Activated CD4-positive, alpha-beta memory T cell treated with anti-CD3 and anti-CD28 coated beads for 36 hours (primary cell): Measurements from ENCODE around the gene ARHGEF17. TPM values are rescaled to one million over a fixed set of nuclear protein-coding genes. Genes with fewer than 3 reads are reported as not detected.

ENCODE experiments used
- CTCF ChIA-PET: fragments of 350-600 bp; sonication (Branson Sonifier 250); formaldehyde crosslinking; loops from one replicate; lab custom pipeline; 2021; ENCODE audit warnings: antibody characterized with exemption, inconsistent platforms; lab: Charles Lee
- POLR2A ChIA-PET: fragments of 350-600 bp; sonication (Branson Sonifier 250); formaldehyde crosslinking; loops from one replicate; lab custom pipeline; 2021; ENCODE audit warnings: antibody characterized with exemption; lab: Charles Lee
- DNase-seq: peaks from one replicate; pipeline ENCODE4 v3.0.0-alpha.2; 2020
- H3K27ac Mint-ChIP-seq: one replicate; pipeline ENCODE4 v1.8.0; 2021; ENCODE audit warnings: mixed read lengths
- H3K27me3 Mint-ChIP-seq: one replicate; pipeline ENCODE4 v1.8.0; 2021; ENCODE audit warnings: mixed read lengths
- H3K36me3 Mint-ChIP-seq: one replicate; pipeline ENCODE4 v1.8.0; 2021; ENCODE audit warnings: mixed read lengths
- H3K4me1 Mint-ChIP-seq: one replicate; pipeline ENCODE4 v1.8.0; 2021; ENCODE audit warnings: low read depth, mixed read lengths
- H3K4me3 Mint-ChIP-seq: one replicate; pipeline ENCODE4 v1.8.0; 2021; ENCODE audit warnings: mild to moderate bottlenecking, mixed read lengths
- H3K9me3 Mint-ChIP-seq: one replicate; pipeline ENCODE4 v1.8.0; 2021; ENCODE audit warnings: mixed read lengths
- intact Hi-C: fragments of 100-400 bp; cut with micrococcal nuclease; formaldehyde crosslinking; loops from one replicate; pipeline ENCODE4 v1.15.1; 2023
- total RNA-seq, 2 experiments: library from RNA; stranded (reverse); gene quantifications; one replicate each; pipeline ENCODE4 v1.2.3, GENCODE V29; 2021

The ARHGEF17 gene
- total RNA-seq, 2 experiments from 2014 or later: 0.07 TPM; not detected in 1

DNA sequence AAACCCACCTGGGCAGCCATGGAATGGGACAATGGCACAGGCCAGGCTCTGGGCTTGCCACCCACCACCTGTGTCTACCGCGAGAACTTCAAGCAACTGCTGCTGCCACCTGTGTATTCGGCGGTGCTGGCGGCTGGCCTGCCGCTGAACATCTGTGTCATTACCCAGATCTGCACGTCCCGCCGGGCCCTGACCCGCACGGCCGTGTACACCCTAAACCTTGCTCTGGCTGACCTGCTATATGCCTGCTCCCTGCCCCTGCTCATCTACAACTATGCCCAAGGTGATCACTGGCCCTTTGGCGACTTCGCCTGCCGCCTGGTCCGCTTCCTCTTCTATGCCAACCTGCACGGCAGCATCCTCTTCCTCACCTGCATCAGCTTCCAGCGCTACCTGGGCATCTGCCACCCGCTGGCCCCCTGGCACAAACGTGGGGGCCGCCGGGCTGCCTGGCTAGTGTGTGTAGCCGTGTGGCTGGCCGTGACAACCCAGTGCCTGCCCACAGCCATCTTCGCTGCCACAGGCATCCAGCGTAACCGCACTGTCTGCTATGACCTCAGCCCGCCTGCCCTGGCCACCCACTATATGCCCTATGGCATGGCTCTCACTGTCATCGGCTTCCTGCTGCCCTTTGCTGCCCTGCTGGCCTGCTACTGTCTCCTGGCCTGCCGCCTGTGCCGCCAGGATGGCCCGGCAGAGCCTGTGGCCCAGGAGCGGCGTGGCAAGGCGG is 11.4 kb upstream of the ARHGEF17 start:
- H3K27me3 Mint-ChIP-seq: no peaks in the 10 kb centered on the region
- intact Hi-C loops: no loop called here
- no peak overlapping the region for H3K4me3 Mint-ChIP-seq
- no peak for DNase-seq
- ChIA-PET POLR2A (no interaction called here), CTCF (interaction anchor here (2.7 to 3.9 kb wide), 5 partner anchors 8 to 40 kb away, joined by 14 to 35 read pairs (median 22); partner anchors contain the start of gene ARHGEF17)
- peaks cover 3% of the 10 kb centered on the region for H3K4me1 Mint-ChIP-seq
- no peaks in the 10 kb centered on the region for H3K9me3 Mint-ChIP-seq
- H3K27ac Mint-ChIP-seq: no peak overlapping the region
- no peaks in the 10 kb centered on the region for H3K36me3 Mint-ChIP-seq

DNA sequence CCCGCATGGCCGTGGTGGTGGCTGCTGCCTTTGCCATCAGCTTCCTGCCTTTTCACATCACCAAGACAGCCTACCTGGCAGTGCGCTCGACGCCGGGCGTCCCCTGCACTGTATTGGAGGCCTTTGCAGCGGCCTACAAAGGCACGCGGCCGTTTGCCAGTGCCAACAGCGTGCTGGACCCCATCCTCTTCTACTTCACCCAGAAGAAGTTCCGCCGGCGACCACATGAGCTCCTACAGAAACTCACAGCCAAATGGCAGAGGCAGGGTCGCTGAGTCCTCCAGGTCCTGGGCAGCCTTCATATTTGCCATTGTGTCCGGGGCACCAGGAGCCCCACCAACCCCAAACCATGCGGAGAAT is 10.9 kb upstream of the ARHGEF17 start:
- POLR2A ChIA-PET: no interaction called here
- no peak for DNase-seq
- peaks cover 3% of the 10 kb centered on the region for H3K4me1 Mint-ChIP-seq
- no peak overlapping the region for H3K27ac Mint-ChIP-seq
- H3K36me3 Mint-ChIP-seq: no peaks in the 10 kb centered on the region
- CTCF ChIA-PET: interaction anchor here (0.6 to 2.8 kb wide), 4 partner anchors 8 to 39 kb away, joined by 3 to 22 read pairs (median 14); partner anchors contain the start of gene ARHGEF17
- no peak overlapping the region for H3K4me3 Mint-ChIP-seq
- no peaks in the 10 kb centered on the region for H3K9me3 Mint-ChIP-seq
- H3K27me3 Mint-ChIP-seq: peaks cover 2% of the 10 kb centered on the region
- intact Hi-C loops: no loop called here

- Mint-ChIP-seq H3K4me3 (no peak overlapping the region), H3K27me3 (peaks cover 4% of the 10 kb centered on the region), H3K4me1 (peaks cover 3% of the 10 kb centered on the region), H3K36me3 (no peaks in the 10 kb centered on the region), H3K27ac (no peak overlapping the region), H3K9me3 (no peaks in the 10 kb centered on the region)
- CTCF ChIA-PET: interaction anchor here (0.6 to 2.8 kb wide), 5 partner anchors 9 to 39 kb away, joined by 3 to 22 read pairs (median 14); partner anchors contain the start of gene ARHGEF17
- POLR2A ChIA-PET: no interaction called here
- no peak for DNase-seq
- intact Hi-C loops: no loop called here
Measured at GRCh38 chr11:73297702-73298101, 10.4 kb upstream of the ARHGEF17 start.

- Mint-ChIP-seq H3K4me3 (no peak overlapping the region), H3K27ac (no peak overlapping the region)
Measured at GRCh38 chr11:73298233-73298632, 9.8 kb upstream of the ARHGEF17 start.

DNA sequence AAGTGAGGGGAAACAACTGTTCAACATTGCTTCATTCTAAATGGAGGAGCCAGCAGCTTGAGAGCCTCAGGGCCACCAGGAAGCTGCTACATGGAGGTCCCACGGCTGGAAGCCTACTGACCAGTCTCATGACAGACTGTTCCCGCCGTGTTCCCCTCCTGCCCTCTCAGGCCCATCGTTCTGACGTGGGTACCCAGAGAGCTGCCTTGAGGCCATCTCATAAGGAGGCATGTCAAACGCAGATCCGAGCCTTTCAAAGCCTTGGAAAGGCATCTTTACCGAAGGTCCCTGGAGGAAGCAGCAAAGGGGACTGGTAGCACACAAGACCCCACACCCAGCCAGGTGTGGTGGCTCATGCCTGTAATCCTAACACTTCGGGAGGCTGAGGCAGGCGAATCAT is 8.3 kb upstream of the ARHGEF17 start:
- Mint-ChIP-seq H3K27ac (no peak overlapping the region), H3K36me3 (no peaks in the 10 kb centered on the region), H3K4me1 (peaks cover 3% of the 10 kb centered on the region), H3K9me3 (no peaks in the 10 kb centered on the region), H3K27me3 (peaks cover 5% of the 10 kb centered on the region), H3K4me3 (no peak overlapping the region)
- ChIA-PET POLR2A (interaction anchor here (0.6 kb wide), 1 partner anchor 416 kb away, joined by 5 read pairs; no protein-coding TSS in a partner anchor), CTCF (interaction anchor here (0.6 to 2.8 kb wide), 4 partner anchors 8 to 862 kb away, joined by 3 to 22 read pairs (median 8); partner anchors contain the start of gene ARHGEF17)
- intact Hi-C loops: no loop called here
- no peak for DNase-seq

More at GRCh38 chr11:73298233-73298632, 9.8 kb upstream of the ARHGEF17 start:
- peaks cover 3% of the 10 kb centered on the region for H3K4me1 Mint-ChIP-seq
- no peak for DNase-seq
- intact Hi-C loops: no loop called here
- no peaks in the 10 kb centered on the region for H3K9me3 Mint-ChIP-seq
- H3K27me3 Mint-ChIP-seq: peaks cover 4% of the 10 kb centered on the region
- ChIA-PET POLR2A (no interaction called here), CTCF (interaction anchor here (0.9 to 2.8 kb wide), 5 partner anchors 9 to 38 kb away, joined by 3 to 22 read pairs (median 14); partner anchors contain the start of gene ARHGEF17)
- H3K36me3 Mint-ChIP-seq: no peaks in the 10 kb centered on the region

- ChIA-PET CTCF (interaction anchor here (0.5 to 6.0 kb wide), 22 partner anchors 8 to 604 kb away, joined by 3 to 123 read pairs (median 3); no protein-coding TSS in a partner anchor), POLR2A (interaction anchor here (1.4 kb wide), 1 partner anchor 29 kb away, joined by 5 read pairs; no protein-coding TSS in a partner anchor)
- Mint-ChIP-seq H3K36me3 (no peaks in the 10 kb centered on the region), H3K4me3 (peak overlapping the region; percentile 3), H3K4me1 (peaks cover 6% of the 10 kb centered on the region), H3K9me3 (no peaks in the 10 kb centered on the region), H3K27me3 (peaks cover 11% of the 10 kb centered on the region), H3K27ac (no peak overlapping the region)
- intact Hi-C loops: loop anchor here (5.0 kb wide), 1 partner anchor 86 kb away; no protein-coding TSS in a partner anchor
- no peak for DNase-seq
Measured at GRCh38 chr11:73306069-73306841, 1.8 kb upstream of the ARHGEF17 start.

DNA sequence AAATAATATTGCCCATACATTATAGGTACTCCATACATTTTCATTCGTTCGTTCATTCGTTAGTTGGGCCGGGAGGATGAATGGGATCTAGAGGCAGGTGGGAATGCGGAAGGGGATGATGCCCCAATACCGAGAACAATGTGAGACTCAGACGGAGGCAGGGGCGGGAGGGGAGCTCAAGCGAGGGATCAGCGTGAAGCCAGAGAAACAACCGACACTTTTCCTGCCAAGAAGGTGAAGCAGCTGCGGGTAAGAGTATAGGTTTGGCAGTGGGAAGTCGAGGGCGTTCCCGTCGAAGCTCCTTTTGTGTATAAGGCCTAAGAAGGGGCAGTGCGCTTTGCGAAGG is 1.1 kb upstream of the ARHGEF17 start:
- Mint-ChIP-seq H3K27me3 (peaks cover 11% of the 10 kb centered on the region), H3K27ac (no peak overlapping the region), H3K36me3 (no peaks in the 10 kb centered on the region), H3K9me3 (no peaks in the 10 kb centered on the region), H3K4me3 (peak overlapping the region; percentile 74), H3K4me1 (peaks cover 6% of the 10 kb centered on the region)
- CTCF ChIA-PET: interaction anchor here (0.5 to 6.0 kb wide), 24 partner anchors 8 to 604 kb away, joined by 3 to 123 read pairs (median 3); no protein-coding TSS in a partner anchor
- no peak for DNase-seq
- POLR2A ChIA-PET: interaction anchor here (1.4 kb wide), 1 partner anchor 28 kb away, joined by 5 read pairs; no protein-coding TSS in a partner anchor
- intact Hi-C loops: loop anchor here (1.0 to 5.0 kb wide), 2 partner anchors 28 to 85 kb away; no protein-coding TSS in a partner anchor

- H3K27ac Mint-ChIP-seq: no peak overlapping the region
- peaks cover 8% of the 10 kb centered on the region for H3K27me3 Mint-ChIP-seq
- peaks cover 6% of the 10 kb centered on the region for H3K4me1 Mint-ChIP-seq
- no peaks in the 10 kb centered on the region for H3K36me3 Mint-ChIP-seq
- H3K4me3 Mint-ChIP-seq: peak overlapping the region; percentile 74
- intact Hi-C loops: loop anchor here (1.0 to 5.0 kb wide), 2 partner anchors 28 to 85 kb away; no protein-coding TSS in a partner anchor
- ChIA-PET CTCF (interaction anchor here (0.6 to 6.0 kb wide), 22 partner anchors 9 to 603 kb away, joined by 3 to 123 read pairs (median 4); no protein-coding TSS in a partner anchor), POLR2A (interaction anchor here (1.4 kb wide), 1 partner anchor 28 kb away, joined by 5 read pairs; no protein-coding TSS in a partner anchor)
- no peaks in the 10 kb centered on the region for H3K9me3 Mint-ChIP-seq
- DNase-seq: peak; percentile 93
Measured at GRCh38 chr11:73307323-73308002, 613 bp upstream of the ARHGEF17 start.

DNA sequence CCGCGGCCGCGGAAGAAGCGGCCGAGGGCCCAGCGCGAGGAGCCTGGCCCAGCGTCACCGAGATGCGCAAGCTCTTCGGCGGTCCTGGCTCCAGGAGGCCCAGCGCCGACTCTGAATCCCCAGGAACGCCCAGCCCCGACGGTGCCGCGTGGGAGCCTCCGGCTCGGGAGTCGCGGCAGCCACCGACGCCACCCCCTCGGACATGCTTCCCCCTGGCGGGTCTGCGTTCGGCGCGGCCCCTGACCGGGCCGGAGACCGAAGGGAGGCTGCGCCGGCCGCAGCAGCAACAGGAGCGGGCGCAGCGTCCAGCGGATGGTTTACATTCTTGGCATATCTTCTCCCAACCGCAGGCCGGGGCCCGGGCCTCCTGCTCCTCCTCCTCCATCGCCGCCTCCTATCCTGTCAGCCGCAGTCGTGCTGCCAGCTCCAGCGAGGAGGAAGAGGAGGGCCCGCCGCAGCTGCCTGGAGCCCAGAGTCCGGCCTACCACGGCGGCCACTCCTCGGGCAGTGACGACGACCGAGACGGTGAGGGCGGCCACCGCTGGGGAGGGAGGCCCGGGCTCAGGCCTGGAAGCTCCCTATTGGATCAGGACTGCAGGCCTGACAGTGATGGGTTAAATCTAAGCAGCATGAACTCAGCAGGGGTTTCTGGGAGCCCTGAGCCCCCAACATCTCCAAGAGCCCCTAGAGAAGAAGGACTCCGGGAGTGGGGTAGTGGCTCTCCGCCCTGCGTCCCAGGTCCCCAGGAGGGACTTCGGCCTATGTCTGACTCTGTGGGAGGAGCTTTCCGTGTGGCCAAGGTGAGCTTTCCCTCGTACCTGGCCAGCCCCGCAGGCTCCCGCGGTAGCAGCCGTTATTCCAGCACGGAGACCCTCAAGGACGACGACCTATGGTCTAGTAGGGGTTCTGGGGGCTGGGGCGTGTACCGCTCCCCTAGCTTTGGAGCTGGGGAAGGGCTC is 1.2 kb downstream of the ARHGEF17 start:
- Mint-ChIP-seq H3K4me3 (no peak overlapping the region), H3K9me3 (no peaks in the 10 kb centered on the region), H3K27ac (no peak overlapping the region), H3K36me3 (no peaks in the 10 kb centered on the region), H3K4me1 (peaks cover 6% of the 10 kb centered on the region), H3K27me3 (peaks cover 8% of the 10 kb centered on the region)
- intact Hi-C loops: loop anchor here (5.0 kb wide), 1 partner anchor 83 kb away; no protein-coding TSS in a partner anchor
- ChIA-PET CTCF (interaction anchor here (1.0 to 6.0 kb wide), 4 partner anchors 14 to 50 kb away, joined by 3 to 123 read pairs (median 10); no protein-coding TSS in a partner anchor), POLR2A (no interaction called here)
- no peak for DNase-seq

DNA sequence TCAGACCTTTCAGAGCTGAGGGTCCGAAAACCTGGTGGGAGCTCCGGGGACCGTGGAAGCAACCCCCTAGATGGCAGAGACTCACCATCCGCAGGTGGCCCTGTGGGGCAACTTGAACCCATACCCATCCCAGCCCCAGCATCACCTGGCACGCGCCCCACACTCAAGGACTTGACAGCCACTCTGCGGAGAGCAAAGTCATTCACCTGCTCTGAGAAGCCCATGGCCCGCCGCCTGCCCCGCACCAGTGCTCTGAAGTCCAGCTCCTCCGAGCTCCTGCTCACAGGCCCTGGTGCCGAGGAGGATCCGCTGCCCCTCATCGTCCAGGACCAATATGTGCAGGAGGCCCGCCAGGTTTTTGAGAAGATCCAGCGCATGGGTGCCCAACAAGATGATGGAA is 2.0 kb downstream of the ARHGEF17 start:
- Mint-ChIP-seq H3K9me3 (no peaks in the 10 kb centered on the region), H3K36me3 (no peaks in the 10 kb centered on the region), H3K27ac (no peak overlapping the region), H3K4me1 (peaks cover 6% of the 10 kb centered on the region), H3K27me3 (peaks cover 6% of the 10 kb centered on the region), H3K4me3 (no peak overlapping the region)
- CTCF ChIA-PET: interaction anchor here (1.2 to 6.0 kb wide), 4 partner anchors 15 to 51 kb away, joined by 3 to 123 read pairs (median 10); no protein-coding TSS in a partner anchor
- POLR2A ChIA-PET: no interaction called here
- intact Hi-C loops: no loop called here
- no peak for DNase-seq
